T-helper 9 cell (primary cell): ENCODE results near the gene GPR26.

ENCODE experiments used
- DNase-seq: peaks from one replicate; pipeline ENCODE4 v3.0.0-alpha.2; 2020

The GPR26 gene

GRCh38 chr10:123649676-123650075 lies 16.5 kb upstream of the GPR26 start:
- no peak for DNase-seq

- no peak for DNase-seq
These were observed 14.6 kb upstream of the GPR26 start for GRCh38 chr10:123651421-123652047.

GRCh38 chr10:123655751-123656150 lies 10.4 kb upstream of the GPR26 start:
- DNase-seq = no peak

- no peak for DNase-seq
These were observed 2.6 kb upstream of the GPR26 start for GRCh38 chr10:123663522-123663921.

GRCh38 chr10:123665491-123666286 lies 466 bp upstream of the GPR26 start:
- no peak for DNase-seq

GRCh38 chr10:123669886-123670285 lies 3.7 kb downstream of the GPR26 start:
- no peak for DNase-seq

- no peak for DNase-seq
These were observed 7.0 kb downstream of the GPR26 start for GRCh38 chr10:123673198-123673597.

- DNase-seq = no peak
These were observed 8.6 kb downstream of the GPR26 start for GRCh38 chr10:123674741-123675140.

- no peak for DNase-seq
These were observed 9.7 kb downstream of the GPR26 start for GRCh38 chr10:123675811-123676210.

- DNase-seq = no peak
These were observed 11.4 kb downstream of the GPR26 start for GRCh38 chr10:123677556-123677955.

- DNase-seq = no peak
These were observed 12.2 kb downstream of the GPR26 start for GRCh38 chr10:123678376-123678775.

GRCh38 chr10:123681285-123681684 lies 15.1 kb downstream of the GPR26 start:
- no peak for DNase-seq

GRCh38 chr10:123682477-123682876 lies 16.3 kb downstream of the GPR26 start:
- DNase-seq = no peak

- no peak for DNase-seq
These were observed 17.3 kb downstream of the GPR26 start for GRCh38 chr10:123683459-123683858.

- DNase-seq = no peak
These were observed 17.7 kb downstream of the GPR26 start for GRCh38 chr10:123683865-123684264.

GRCh38 chr10:123685260-123685659 lies 19.1 kb downstream of the GPR26 start:
- DNase-seq = no peak

- DNase-seq = no peak
These were observed 21.6 kb downstream of the GPR26 start for GRCh38 chr10:123687758-123688157.

- no peak for DNase-seq
These were observed 23.7 kb downstream of the GPR26 start for GRCh38 chr10:123689880-123690279.

- DNase-seq = no peak
These were observed 37.1 kb downstream of the GPR26 start for GRCh38 chr10:123703195-123703790.

- no peak for DNase-seq
These were observed 37.9 kb downstream of the GPR26 start for GRCh38 chr10:123704076-123704475.

GRCh38 chr10:123704812-123705211 lies 38.7 kb downstream of the GPR26 start:
- no peak for DNase-seq

- no peak for DNase-seq
These were observed 40.1 kb downstream of the GPR26 start for GRCh38 chr10:123706236-123706635.

- DNase-seq = no peak
These were observed 49.4 kb downstream of the GPR26 start for GRCh38 chr10:123715546-123715945.

GRCh38 chr10:123717336-123717735 lies 51.2 kb downstream of the GPR26 start:
- DNase-seq = no peak
